ENCODE measurements around the gene WWTR1. TPM values are rescaled to one million over a fixed set of nuclear protein-coding genes. Genes with fewer than 3 reads are reported as not detected.

Gene WWTR1
- total and polyA plus RNA-seq, 4 donors, result 4.5 to 11.8 (median 9.0) TPM

- no peaks in the 10 kb centered on the region for H3K27me3 ChIP-seq (ENCODE audit: control insufficient read depth in 4 of 4, insufficient read depth in 4 of 4, low read length in 3 of 4)
- H3K9me3 ChIP-seq (ENCODE audit: control insufficient read depth in 4 of 4, low read length in 3 of 4), result no peaks in the 10 kb centered on the region
- H3K27ac ChIP-seq (ENCODE audit: low read depth in 1 of 2, low read length in 2 of 2), result no peak overlapping the region
- DNase-seq (ENCODE audit: low spot score), result no peak
- no peak overlapping the region for H3K4me3 ChIP-seq (ENCODE audit: low read depth in 1 of 3, low read length in 3 of 3)
- TF ChIP-seq HNF4G (IDR thresholded peaks at IDR 0.05), result no peak
- TF ChIP-seq NR2F2 (IDR thresholded peaks at IDR 0.05), result no peak
- TF ChIP-seq, protein P1, sequence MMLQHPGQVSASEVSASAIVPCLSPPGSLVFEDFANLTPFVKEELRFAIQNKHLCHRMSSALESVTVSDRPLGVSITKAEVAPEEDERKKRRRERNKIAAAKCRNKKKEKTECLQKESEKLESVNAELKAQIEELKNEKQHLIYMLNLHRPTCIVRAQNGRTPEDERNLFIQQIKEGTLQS (IDR thresholded peaks at IDR 0.05), result no peak
- TF ChIP-seq HNF4A (conservative IDR thresholded peaks at IDR 0.05), result no peak
- TF ChIP-seq YY1 (IDR thresholded peaks at IDR 0.05), result no peak
- TF ChIP-seq, protein P2, sequence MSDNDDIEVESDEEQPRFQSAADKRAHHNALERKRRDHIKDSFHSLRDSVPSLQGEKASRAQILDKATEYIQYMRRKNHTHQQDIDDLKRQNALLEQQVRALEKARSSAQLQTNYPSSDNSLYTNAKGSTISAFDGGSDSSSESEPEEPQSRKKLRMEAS (IDR thresholded peaks at IDR 0.05), result no peak
- WGBS, result 81% methylated on average over 5 of the region's 5 CpGs
- H3K9ac ChIP-seq (ENCODE audit: low read depth in 1 of 2, low read length in 2 of 2), result no peak overlapping the region
- H3K36me3 ChIP-seq (ENCODE audit: control insufficient read depth in 4 of 4, insufficient read depth in 3 of 4, low read depth in 1 of 4, low read length in 3 of 4), result no peaks in the 10 kb centered on the region
- peaks cover 8 to 29% (median 21%) of the 10 kb centered on the region in 4 donors for H3K4me1 ChIP-seq (ENCODE audit: control insufficient read depth in 4 of 4, insufficient read depth in 4 of 4, low read length in 3 of 4)
These were observed 73.7 kb downstream of the WWTR1 start for GRCh38 chr3:149583921-149584635.

GRCh38 chr3:149582395-149582794 lies 75.4 kb downstream of the WWTR1 start:
- peak overlapping the region in 1 of 2 donors; percentile 8 for H3K27ac ChIP-seq (ENCODE audit: low read depth in 1 of 2, low read length in 2 of 2)
- no peak for DNase-seq (ENCODE audit: low spot score)
- H3K9ac ChIP-seq (ENCODE audit: low read depth in 1 of 2, low read length in 2 of 2), result no peak overlapping the region
- no peaks in the 10 kb centered on the region for H3K9me3 ChIP-seq (ENCODE audit: control insufficient read depth in 4 of 4, low read length in 3 of 4)
- TF ChIP-seq TAF1 (conservative IDR thresholded peaks at IDR 0.05), result no peak
- TF ChIP-seq, protein P2 (IDR thresholded peaks at IDR 0.05), result no peak
- TF ChIP-seq JUND (IDR thresholded peaks at IDR 0.05), result no peak
- no peak for TF ChIP-seq FOXA2 (IDR thresholded peaks at IDR 0.05)
- no peak for TF ChIP-seq GABPA (IDR thresholded peaks at IDR 0.05 in 1 of 2, conservative IDR thresholded peaks at IDR 0.05 in 1 of 2)
- no peak for TF ChIP-seq NR2F2 (IDR thresholded peaks at IDR 0.05)
- TF ChIP-seq EGR1 (IDR thresholded peaks at IDR 0.05; ENCODE audit: low read depth in 2 of 2), result no peak
- TF ChIP-seq, protein P1 (IDR thresholded peaks at IDR 0.05), result no peak
- no peak for TF ChIP-seq HNF4A (conservative IDR thresholded peaks at IDR 0.05)
- TF ChIP-seq ZBTB33 (IDR thresholded peaks at IDR 0.05), result no peak
- TF ChIP-seq RXRA (IDR thresholded peaks at IDR 0.05), result no peak
- no peak for TF ChIP-seq FOXA1 (IDR thresholded peaks at IDR 0.05)
- TF ChIP-seq, protein P3, sequence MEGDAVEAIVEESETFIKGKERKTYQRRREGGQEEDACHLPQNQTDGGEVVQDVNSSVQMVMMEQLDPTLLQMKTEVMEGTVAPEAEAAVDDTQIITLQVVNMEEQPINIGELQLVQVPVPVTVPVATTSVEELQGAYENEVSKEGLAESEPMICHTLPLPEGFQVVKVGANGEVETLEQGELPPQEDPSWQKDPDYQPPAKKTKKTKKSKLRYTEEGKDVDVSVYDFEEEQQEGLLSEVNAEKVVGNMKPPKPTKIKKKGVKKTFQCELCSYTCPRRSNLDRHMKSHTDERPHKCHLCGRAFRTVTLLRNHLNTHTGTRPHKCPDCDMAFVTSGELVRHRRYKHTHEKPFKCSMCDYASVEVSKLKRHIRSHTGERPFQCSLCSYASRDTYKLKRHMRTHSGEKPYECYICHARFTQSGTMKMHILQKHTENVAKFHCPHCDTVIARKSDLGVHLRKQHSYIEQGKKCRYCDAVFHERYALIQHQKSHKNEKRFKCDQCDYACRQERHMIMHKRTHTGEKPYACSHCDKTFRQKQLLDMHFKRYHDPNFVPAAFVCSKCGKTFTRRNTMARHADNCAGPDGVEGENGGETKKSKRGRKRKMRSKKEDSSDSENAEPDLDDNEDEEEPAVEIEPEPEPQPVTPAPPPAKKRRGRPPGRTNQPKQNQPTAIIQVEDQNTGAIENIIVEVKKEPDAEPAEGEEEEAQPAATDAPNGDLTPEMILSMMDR (IDR thresholded peaks at IDR 0.05; ENCODE audit: low read depth, low read length, missing input control), result no peak
- TF ChIP-seq HNF4G (IDR thresholded peaks at IDR 0.05), result no peak
- no peak for TF ChIP-seq REST (IDR thresholded peaks at IDR 0.05)
- no peak overlapping the region for H3K4me3 ChIP-seq (ENCODE audit: low read depth in 1 of 3, low read length in 3 of 3)
- WGBS, result 83% methylated on average over 7 of the region's 7 CpGs
- H3K27me3 ChIP-seq (ENCODE audit: control insufficient read depth in 4 of 4, insufficient read depth in 4 of 4, low read length in 3 of 4), result no peaks in the 10 kb centered on the region
- H3K36me3 ChIP-seq (ENCODE audit: control insufficient read depth in 4 of 4, insufficient read depth in 3 of 4, low read depth in 1 of 4, low read length in 3 of 4), result no peaks in the 10 kb centered on the region
- H3K4me1 ChIP-seq (ENCODE audit: control insufficient read depth in 4 of 4, insufficient read depth in 4 of 4, low read length in 3 of 4), result peaks cover 10 to 34% (median 22%) of the 10 kb centered on the region in 4 donors

Measured in liver (tissue), 9 donors.